DMS79 (cell line): Measurements from ENCODE around the gene FEN1.

Experiments used
- DNase-seq: peaks from one replicate; lab custom pipeline; 2025; lab: John Stamatoyannopoulos, UW

FEN1 gene

DNA sequence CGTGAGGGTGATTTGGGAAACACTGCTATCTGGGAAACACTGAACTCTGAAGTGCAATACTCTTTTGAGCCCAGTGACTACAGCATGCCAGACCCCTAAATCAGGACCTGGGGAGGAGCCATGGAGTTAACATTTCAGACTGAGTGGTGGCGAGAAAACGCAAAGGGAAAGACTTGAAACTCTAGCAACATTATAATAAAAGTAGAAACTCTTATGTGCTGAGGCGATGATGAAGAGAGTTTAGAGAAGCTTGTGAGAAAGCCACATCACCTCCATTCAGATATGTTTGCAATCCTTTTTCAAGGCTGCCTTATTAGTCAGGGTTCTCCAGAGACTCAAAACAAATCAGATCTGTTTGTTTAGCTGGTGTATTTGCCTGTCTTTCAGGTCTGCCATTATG lies 1.9 kb downstream of the FEN1 start:
- DNase-seq = no peak

DNA sequence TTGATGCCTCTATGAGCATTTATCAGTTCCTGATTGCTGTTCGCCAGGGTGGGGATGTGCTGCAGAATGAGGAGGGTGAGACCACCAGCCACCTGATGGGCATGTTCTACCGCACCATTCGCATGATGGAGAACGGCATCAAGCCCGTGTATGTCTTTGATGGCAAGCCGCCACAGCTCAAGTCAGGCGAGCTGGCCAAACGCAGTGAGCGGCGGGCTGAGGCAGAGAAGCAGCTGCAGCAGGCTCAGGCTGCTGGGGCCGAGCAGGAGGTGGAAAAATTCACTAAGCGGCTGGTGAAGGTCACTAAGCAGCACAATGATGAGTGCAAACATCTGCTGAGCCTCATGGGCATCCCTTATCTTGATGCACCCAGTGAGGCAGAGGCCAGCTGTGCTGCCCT lies 2.7 kb downstream of the FEN1 start:
- no peak for DNase-seq

DNA sequence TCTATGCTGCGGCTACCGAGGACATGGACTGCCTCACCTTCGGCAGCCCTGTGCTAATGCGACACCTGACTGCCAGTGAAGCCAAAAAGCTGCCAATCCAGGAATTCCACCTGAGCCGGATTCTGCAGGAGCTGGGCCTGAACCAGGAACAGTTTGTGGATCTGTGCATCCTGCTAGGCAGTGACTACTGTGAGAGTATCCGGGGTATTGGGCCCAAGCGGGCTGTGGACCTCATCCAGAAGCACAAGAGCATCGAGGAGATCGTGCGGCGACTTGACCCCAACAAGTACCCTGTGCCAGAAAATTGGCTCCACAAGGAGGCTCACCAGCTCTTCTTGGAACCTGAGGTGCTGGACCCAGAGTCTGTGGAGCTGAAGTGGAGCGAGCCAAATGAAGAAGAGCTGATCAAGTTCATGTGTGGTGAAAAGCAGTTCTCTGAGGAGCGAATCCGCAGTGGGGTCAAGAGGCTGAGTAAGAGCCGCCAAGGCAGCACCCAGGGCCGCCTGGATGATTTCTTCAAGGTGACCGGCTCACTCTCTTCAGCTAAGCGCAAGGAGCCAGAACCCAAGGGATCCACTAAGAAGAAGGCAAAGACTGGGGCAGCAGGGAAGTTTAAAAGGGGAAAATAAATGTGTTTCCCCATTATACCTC lies 3.3 kb downstream of the FEN1 start:
- DNase-seq = no peak

DNA sequence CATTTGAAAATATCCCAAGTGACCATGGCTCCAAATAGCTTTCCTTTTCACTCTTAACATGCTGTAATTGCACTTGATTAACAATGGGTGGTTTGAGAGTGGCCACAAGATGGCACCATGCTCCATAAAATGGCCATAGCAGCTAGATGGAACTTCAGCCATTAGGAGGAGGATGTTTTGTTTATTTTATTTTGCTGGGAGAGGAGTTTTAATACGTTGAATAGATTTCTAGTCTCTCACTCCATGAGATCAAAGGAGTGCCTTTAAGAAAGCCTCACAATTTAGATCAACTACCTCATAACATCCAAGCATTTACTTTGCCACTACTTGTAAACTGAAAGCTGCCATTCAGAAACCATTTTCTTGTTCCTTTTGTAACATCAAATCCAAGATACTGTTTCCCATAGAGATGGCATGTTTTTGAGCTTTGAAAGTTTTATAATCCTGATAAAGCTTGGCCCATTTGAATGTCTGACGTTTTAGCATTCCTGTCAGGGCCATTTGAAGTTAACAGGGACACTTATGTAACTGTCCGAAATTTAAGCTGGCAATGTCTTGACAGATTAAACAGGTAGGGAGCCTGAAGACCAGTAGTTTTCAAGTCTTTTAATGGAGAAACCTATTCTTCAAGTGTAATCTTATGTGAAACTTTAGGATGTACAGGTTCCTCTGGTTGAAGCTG lies 4.7 kb downstream of the FEN1 start:
- peak; percentile 53 for DNase-seq

DNA sequence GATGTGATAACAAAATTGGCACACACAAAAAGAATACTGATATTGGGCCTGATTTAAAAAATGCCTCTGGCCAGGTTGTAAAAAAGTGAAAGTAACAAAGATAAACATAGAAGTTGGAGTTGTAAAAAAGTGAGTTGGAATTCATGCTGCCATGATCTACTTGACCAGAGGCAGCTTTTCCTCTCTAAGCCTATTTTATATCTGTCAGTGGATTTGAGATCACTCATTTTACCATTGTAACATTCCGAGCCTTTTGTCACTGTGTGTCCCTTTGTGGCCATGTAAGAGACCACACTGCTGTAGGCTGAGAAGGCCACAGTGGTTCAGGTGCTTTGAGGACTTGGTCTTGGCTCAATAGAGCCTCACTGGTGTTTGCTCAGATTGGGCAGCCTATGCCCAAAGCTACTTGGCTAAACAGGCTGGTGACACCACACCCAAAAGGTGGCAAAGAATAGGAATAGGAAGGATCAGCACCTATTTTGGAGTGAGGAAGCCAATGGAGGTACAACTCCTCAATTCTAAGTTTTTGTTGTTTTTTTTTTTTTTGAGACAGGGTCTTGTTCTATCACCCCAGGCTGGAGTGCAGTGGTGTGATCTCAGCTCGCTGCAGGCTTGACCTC lies 7.1 kb downstream of the FEN1 start:
- no peak for DNase-seq

DNA sequence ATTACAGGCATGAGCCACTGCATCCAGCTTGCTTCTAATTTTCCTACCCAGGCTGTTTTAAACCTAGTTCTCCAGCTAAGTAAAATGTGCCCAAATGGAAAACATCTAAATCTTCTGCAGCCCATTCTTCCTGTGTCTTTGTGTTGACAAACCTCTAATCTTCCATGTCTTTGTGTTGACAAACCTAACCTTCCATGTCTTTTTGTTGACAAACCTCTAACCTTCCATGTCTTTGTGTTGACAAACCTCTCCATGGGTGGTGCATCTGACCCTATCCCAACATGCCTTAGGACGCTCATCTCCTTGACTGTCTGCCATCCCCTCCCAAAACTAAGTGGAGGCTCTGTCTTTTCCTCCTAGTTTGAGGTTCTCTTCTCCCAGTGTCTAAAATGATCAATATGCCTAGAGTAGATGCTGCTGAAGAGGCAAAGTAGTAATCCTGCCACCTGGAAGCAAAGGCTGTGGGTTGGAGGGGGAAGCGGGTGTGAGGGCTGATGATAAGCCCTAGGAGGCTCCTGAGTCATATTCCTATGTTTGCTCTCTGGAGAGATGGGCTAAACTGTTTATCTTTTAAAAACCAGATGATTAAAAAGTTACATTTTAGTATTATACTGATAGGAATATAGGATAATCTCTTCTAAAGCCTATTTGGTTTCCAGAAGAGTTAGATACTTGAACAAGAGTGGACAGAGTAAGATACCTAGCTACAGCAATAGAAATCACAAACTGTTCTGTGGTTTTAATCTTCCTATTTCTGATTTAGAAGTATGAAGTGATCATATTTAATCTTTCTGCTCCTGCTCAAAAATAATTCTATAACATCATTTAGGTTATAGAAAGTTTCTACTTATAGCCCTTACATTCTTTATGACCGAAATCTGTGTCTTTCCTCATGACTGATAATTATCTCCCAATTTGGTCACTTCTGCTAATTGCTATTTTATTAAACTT lies 7.9 kb downstream of the FEN1 start:
- DNase-seq = no peak

DNA sequence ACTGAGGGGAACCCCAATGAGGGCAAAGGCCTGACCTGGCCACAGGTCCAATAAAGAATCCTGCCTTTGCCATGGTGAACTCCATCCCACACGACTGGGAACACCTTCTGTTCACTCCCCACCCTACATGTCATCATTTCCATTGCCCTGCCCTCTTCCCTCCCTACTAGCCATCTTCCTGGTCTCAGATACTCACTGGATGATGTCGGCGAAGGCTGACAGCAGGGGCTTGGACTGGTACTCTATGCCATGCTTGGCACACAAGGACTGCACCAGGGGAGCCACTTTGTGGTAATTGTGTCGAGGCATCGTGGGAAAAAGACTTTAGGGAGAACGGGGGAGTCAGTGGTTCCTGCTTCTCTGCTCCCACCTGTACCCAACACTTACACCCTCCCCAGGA lies 9.9 kb downstream of the FEN1 start:
- DNase-seq = no peak

DNA sequence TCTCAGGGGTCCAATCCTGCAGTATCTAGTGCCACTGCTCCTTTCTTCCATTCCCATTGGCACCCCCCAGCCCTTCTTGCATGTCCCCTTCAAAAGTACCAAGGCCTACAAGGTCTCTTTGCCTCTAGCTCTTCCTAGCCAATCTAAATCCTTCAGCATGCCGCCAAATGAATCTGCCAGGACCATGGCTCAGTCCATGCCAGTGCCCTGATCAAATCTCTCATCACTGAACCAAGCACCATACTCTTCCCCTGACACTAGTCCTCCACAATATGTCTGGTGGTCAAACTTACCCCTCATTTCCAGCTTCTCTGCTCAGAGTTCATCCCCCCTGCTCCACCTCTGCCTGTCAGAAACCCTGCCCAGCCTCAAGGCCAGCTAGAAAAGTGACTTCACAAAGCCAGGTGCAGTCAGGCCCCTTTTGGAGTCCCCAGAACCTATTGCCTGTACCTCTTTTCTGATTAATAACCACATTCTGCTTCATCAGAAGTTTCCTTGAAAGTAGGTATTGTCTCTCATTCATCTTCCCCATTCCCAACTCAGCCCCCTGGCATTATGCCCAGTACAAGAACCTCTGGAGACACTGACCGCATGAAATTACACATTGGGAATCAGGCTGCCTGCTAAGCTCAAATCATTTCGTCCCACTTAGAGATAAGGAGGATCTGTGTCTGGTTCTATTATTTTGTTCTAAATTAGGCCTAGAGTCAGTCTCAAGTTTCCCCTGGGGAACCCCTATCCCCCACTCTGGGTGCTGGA lies 11.4 kb downstream of the FEN1 start:
- DNase-seq = no peak

DNA sequence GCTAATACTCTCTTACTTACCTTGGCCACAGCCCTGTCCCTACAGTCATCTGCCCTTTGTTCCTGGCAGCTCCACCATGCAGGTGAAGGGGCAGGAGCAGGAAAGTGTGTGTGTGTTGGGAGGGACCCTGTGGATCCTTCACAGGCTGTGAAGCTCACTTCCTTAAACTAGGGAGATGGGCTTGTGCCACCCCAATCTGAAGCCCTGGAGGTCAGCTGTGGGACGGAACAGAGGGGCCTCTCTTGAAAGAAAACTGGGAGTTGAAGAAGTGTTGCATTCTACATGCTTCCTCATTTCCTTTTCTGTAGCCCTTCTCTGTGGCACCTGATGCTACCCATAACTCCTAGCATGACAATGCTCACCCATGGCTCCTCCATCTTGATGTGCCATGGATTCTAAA lies 12.4 kb downstream of the FEN1 start:
- DNase-seq = no peak

DNA sequence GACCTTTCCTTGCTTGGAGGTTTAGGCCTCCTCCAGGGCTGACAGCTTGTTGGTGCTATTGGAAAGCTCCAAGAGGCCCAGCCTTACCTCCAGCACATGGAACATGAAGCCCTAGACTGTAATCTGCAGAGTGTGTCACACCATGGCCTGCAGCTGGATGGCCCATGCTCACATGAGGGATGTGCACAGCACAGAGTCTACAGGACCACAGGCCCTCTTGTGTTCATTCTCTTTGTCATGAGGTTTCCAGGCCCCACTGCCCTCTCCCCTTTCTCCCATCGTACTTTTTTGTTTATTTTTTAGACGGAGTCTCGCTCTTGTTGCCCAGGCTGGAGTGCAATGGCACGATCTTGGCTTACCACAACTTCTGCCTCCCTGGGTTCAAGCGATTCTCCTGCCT lies 14.1 kb downstream of the FEN1 start:
- no peak for DNase-seq

DNA sequence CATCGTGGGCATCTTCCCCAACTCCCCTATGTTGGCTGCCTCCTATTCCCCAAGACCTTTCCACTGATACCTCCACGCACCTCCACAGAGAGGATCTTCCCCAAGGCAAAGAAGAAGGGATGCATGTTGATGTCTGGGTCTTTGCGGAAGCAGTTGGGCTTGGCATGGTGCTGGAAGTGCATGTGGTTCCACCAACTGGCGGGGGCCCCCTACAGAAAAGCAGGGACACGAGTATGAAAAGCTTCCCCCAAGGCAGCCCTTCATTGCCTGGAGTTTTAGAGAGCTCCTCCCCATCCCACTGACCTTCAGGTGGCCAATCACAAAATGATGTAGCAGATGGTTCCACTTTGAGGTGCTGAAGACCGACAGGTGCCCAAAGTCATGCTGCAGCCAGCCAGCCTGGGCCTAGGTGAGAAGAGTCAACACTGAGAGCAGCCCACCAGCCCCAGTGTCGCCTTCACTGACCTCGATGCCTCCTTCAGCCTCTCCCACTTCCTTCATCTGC lies 18.0 kb downstream of the FEN1 start:
- no peak for DNase-seq

DNA sequence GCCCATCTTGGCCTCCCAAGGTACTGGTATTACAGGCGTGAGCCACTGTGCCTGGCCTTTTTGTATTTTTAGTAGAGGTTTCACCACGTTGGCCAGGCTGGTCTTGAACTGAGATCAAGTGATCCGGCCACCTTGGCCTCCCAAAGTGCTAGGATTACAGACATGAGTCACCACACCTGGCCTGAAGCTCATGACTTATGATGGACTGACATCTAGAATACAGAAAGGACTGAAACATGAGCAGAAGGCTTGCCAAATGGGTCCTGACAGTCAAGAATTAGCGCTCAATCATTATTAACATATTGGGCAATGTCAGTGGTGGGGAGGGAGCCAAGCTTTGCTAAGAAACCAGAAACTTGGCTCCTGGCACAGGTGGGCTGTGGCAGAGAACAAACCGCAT lies 19.1 kb downstream of the FEN1 start:
- DNase-seq = no peak

DNA sequence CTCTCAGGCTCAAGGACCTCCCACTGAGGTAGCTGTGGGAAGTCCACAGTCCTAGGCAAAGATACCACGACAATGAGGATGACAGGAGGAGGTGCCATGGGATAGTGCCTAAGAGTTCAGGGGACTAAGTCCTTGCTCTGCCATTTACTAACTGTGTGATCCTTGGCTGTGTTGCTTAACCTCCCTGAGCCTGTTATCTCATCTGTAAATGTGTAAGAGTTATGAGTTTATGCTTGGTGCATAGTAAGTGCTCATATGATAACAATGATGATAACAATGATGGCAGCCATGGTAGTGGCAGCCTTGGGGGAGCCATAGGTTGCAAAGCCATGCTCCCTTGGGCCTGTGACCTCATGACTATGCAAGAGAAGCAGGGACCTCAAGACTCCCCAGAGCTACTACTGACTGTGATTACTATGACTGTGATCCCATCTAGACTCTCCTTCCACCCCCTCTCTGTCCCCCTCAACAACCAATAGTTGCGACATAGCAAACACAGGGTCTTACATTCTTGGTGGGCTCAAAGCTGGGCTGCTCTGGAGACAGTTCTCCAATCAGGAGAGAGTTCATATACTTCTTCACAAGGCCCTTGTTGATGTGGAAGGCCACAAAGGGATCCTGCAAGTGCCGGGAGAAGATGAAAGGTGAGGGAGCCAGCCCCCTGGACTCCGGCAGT lies 20.2 kb downstream of the FEN1 start:
- DNase-seq = no peak

DNA sequence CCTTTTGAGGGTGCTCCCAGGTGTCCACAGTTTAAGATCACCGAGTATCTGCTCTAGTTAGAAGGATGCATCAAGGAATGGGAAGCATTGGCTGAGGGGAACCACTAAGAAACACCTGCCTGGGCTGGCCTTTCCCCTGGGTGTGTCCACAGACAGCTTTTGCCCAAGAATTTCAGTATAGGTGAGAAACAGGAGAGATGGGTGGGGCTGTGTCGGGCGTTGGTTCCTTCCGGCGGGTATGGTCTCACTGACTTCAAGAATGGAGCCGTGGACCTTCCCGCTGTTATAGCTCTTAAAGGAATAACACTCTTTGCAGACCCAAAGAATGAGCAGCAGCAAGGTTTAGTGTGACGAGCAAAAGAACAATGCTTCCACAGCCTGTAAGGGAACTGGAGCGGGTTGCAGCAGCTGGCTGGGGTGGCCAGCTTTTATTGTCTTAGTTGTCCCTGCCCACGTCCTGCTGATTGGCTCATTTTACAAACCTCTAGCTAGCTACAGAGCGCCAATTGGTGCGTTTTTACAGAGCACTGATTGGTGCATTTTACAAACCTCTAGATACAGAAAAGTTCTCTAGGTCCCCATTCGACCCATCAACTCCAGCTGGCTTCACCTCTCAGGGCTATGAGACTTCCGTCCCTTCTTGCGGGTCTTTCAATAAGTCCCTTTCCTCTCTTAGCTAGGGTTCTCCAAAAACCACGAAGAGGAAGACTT lies 21.7 kb downstream of the FEN1 start:
- DNase-seq = peak; percentile 27

DNA sequence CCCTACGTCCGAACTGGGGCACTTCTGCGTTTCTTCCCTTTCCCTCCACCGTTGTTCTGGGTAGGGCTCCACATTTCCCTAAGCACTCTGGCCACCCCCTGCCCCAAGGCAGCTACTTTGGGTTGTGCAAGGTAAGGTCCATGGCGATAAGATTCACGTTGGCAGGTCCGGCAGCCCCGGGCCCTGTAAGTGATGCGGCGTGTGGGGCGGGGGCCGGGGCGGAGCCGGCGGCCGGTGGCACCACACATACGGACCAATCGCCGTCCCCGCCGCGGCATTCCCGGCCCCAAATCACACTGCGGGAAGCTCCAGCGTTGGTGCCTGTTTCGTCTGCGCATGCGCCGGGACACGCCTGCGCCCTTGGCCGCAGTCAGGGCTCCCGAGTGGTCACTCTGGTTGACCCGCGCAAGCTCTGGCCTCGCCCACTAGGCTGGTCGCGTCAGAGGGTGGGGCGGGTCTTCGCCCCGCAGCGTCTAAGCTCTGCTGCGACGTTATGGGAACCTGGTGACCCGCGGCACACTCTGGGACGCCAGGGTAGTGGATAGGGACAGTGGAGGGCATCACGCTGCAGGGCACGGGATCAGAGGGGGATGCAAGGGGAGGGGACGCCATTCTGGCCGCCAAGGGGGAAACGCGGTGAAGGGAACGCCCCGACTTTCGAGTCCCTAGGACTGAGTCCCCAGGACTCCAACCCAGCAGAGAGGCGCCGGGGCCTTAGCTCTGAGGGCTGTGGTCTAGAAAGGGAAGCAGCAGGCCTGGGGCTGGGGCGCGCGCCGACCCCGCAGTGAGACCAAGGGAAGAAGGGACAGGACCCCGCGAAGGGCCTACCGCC lies 22.5 kb downstream of the FEN1 start:
- peak; percentile 79 for DNase-seq

DNA sequence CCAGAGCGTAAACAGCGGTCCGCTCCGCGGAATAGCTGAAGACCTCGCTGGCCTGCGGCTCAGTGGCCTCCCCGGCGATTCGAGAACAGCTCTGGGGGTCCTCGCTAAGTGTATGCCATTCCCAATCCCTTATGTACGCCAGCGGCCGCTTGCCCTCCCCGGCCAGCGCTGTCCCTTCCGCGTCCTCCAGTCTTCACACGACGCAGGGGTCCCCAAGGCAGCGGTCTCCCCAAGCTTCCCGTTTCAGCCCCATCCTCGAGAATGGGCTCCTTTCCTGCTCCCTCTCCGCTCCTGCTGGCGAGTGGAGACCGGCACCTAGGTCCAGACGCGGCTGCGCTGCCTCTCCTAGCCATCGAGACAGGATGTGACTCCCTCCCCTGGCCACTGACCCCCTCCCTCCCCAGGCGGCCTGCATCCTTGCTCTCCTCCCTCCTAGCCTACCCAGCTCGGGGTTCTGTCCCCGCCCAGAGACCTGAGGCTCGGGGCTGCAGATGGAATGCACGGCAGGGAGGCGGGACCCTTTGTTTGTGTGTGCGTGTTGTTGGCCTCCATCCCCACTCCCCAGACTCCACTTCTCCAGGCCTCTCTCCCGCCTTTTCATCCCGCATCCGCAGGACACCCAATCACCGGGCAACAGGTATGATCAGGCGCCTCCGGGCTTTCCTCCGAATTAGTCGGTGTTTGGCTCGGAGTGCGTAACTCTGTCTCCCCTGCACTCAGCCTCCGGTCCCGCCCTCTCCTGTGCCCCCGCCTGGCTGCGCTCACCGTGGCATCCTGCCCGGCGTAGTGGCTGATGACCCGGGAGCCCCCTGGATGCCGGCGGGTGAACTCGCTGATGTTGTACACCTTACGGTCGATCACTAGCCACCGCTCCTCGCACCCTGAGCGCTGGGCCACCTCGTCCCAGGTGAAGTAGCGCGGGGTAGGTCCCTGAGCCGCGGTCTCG lies 23.4 kb downstream of the FEN1 start:
- DNase-seq = peak; percentile 88

DNA sequence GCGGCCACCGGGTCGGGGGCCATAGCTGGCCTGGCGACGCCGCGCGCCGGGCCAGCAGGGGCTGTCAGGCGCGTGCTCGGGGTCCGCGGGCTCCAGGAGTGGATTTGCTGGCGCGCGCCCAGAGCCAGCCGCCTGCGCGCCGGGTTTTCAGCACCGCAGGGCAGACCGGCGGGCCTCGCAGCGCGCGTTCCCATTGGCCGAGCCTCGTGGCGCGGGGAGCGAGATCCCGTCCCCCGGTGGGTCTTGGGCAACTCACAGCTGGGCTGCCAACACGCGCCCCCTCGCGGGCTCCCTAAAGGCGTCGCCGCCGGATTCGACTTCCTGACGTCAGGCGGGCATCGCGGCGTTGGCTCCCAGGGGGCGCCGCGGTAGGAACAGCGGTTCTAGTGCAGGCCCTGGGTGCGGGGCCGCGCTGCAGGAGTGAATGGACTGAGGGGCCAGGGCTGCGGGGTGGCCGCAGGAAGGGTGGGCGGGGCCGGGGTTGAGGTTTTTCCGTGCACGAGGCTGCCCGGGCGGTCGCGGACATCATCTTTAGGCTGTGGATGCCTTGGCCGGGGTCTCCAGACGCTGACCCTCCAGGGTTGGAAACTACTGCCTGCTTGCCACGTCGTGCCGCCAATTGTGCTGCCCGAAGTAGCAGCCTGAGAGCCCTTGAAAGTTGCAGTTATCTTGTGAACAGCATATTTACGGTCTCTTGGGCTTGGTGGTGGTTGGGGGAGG lies 24.2 kb downstream of the FEN1 start, which contains the start of gene FADS1:
FADS1 (minus strand) TSS at position 268 of the 720 bp plus-strand sequence; CDS start at position 194, 74 bp downstream.
- peak; percentile 92 for DNase-seq
